K562 (cell line): Measurements from ENCODE around the gene KCNQ5.

Experiments
- CREB1 ChIP-seq, 2 experiments: sonication (generic) in 1 of 2; formaldehyde crosslinking in 1 of 2; IDR thresholded peaks; 2 replicates each; pipeline versions ENCODE4 v1.6.1 to v1.8.0; 2012 to 2022; ENCODE audit warnings: inconsistent platforms in 1 of 2, mild to moderate bottlenecking in 1 of 2, missing genetic modification reagents in 1 of 2, moderate library complexity in 1 of 2
- ZNF740 ChIP-seq, 3 experiments: fragments of 200-800 bp in 1 of 3; sonication (Bioruptor generic) in 1 of 3; sonication (generic) in 1 of 3; formaldehyde crosslinking in 1 of 3; IDR thresholded peaks; 2 replicates each; pipeline versions ENCODE4 v1.6.1 to v1.8.0; 2016 to 2022; ENCODE audit warnings: mild to moderate bottlenecking in 2 of 3, missing compliant biosample characterization in 2 of 3, missing genetic modification characterization in 2 of 3, missing genetic modification reagents in 1 of 3

- TF ChIP-seq CREB1 (IDR thresholded peaks at IDR 0.05) (no peak), CREB1 (CRISPR knock-in tag; IDR thresholded peaks at IDR 0.05) (no peak), ZNF740 (CRISPR knock-in tag; IDR thresholded peaks at IDR 0.05) (no peak), ZNF740 (tag; IDR thresholded peaks at IDR 0.05) (no peak)
Observed at GRCh38 chr6:73240730-73241129, 618.9 kb downstream of the KCNQ5 start.
